GM12892 (cell line): ENCODE measurements around the gene MAN1A2.

ENCODE experiments used
- POLR2A ChIP-seq: IDR thresholded peaks from 2 replicates; pipeline ENCODE4 v1.6.1; 2011; ENCODE audit warnings: low read depth, low read length, control low read depth
- POLR2AphosphoS5 ChIP-seq: IDR thresholded peaks from 2 replicates; pipeline ENCODE4 v1.6.1; 2011; ENCODE audit warnings: low read depth, low read length, control low read depth

GRCh38 chr1:117511273-117511672 is 144.0 kb downstream of the MAN1A2 start:
- TF ChIP-seq POLR2AphosphoS5 (no peak), POLR2A (no peak)
